ES-I3 (cell line): ENCODE measurements around the gene S100A1.

Experiments
- H3K36me3 ChIP-seq: 2 replicates; pipeline ENCODE4 v1.6.1; 2013; ENCODE audit warnings: mild to moderate bottlenecking, low read length, control low read depth, moderate library complexity; ENCODE audit not compliant: insufficient read depth
- H3K4me1 ChIP-seq: 2 replicates; pipeline ENCODE4 v1.6.1; 2013; ENCODE audit warnings: mild to moderate bottlenecking, control low read depth, low read length; ENCODE audit not compliant: insufficient read depth
- H3K9ac ChIP-seq: 2 replicates; pipeline ENCODE4 v1.6.1; 2013; ENCODE audit warnings: low read depth, mild to moderate bottlenecking, low read length, moderate library complexity
- H3K9me3 ChIP-seq: 2 replicates; pipeline ENCODE4 v1.6.1; 2013; ENCODE audit warnings: mild to moderate bottlenecking, low read length, moderate library complexity; ENCODE audit not compliant: control insufficient read depth, insufficient read depth

The S100A1 gene

DNA sequence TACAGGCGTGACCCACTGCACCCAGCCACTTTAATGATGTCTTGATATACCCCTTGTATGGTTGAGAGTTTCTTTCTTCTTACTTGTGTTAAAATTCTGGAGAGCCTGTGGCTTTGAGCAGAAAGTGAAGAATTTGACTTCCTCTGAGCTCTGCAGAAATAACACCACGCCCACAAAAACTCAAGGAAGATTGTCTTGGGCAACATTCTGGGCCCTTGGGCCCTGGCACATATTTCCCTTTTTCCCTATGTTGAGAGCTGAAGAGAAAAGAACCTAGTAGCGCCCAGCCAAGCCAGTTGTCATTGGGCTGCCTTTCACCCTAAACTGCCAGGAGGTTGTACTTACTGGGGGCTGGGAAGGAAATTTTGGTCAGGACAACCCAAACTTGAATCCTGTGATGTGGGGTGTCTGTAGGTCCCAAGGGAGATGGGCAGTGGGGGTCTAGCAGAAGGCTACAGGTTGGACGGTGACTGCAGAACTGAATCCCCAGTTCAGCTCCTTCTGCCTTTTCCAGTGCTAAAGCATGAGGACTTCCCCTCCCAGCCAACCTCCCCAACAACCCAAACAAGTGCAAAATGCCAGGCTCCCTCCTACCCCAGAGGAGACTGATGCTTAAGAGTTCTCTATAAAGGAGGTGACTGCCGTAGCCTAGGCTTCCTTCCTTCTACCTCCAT, 18.6 kb downstream of the S100A1 start:
- Histone ChIP-seq H3K9me3 (no peaks in the 10 kb centered on the region), H3K36me3 (peaks cover 28% of the 10 kb centered on the region), H3K9ac (no peak overlapping the region), H3K4me1 (no peaks in the 10 kb centered on the region)

DNA sequence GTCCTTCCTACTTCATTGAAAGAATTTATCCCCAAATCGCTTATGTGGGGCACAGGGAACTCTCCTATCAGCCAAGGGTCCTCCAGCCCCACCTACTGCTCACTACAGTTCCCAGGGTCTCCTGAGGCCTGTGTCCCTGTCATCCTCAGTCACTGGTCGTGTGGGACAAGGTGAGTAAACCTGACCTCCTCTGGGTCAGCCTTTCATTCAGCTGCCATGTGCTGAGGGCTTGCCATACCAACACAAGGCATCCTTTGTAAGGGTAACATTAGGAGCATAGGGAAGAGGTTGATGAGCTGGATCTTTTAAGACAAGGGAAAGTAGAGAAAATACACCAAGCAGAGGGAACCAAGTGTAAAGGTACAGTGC, 19.1 kb downstream of the S100A1 start:
- H3K36me3 ChIP-seq = peaks cover 22% of the 10 kb centered on the region
- H3K4me1 ChIP-seq = no peaks in the 10 kb centered on the region
- no peak overlapping the region for H3K9ac ChIP-seq
- no peaks in the 10 kb centered on the region for H3K9me3 ChIP-seq

DNA sequence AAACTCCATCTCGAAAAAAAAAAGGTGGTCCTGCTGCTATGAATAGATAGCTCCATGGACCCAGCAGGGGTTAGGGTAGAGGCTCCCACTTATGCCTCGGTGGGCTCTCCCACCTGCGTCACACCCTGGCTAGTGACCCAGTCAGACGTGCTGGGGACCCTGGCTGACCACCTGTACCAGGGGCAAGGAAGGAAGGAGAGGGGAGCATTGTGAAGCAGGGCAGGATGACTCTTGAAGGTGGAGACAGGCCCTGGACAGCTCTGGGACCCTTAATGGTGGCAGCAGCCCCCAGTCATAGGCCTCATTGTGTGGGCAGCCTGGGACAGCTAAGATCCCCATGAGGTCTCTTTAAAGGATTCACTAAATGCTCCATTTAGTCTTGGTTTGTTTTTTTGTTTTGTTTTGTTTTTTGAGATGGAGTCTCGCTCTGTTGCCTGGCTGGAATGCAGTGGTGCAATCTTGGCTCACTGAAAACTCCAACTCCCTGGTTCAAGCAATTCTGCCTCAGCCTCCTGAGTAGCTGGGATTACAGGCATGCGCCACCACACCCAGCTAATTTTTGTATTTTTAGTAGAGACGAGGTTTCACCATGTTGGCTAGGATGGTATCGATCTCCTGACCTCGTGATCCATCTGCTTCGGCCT, 19.9 kb downstream of the S100A1 start:
- Histone ChIP-seq H3K9ac (no peak overlapping the region), H3K36me3 (peaks cover 16% of the 10 kb centered on the region), H3K9me3 (no peaks in the 10 kb centered on the region), H3K4me1 (no peaks in the 10 kb centered on the region)

DNA sequence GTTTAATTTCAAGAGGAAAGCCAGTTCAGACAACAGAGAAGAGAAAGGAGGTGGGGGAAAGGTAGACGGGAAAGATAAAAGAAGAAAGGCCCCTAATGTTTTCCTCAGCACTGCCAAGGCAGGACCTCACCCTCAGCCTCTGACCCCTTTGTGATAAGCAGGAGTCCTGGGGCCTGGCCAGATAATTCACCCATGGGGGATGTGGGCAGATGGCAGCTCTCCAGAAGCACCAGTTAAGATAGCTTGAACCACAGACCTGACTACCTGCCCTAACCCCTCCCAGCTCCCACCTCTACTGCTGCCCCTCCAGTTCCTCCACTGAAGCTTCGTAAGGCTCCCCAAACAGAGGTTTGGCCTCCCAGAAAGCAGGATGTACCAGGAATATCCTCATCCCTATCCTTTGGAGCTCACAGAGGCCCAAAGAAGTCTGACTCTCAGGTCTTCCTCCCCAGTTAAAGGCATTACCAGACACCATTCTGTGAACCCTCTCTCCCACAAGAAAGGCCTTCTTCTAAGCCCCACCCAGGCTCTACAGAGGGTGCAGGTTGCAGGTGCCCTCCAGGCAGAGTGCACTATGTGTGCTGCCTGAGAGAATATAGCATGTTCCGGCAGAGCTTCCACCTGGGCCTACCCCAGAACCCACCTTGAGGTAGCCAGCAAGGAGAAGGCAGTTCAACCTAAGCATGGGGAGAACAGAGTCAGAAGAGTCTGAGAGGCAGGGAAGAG, 21.1 kb downstream of the S100A1 start:
- no peaks in the 10 kb centered on the region for H3K4me1 ChIP-seq
- 0 out of 2 replicates have a peak, but pooled peaks cover 7% of the 10 kb centered on the region for H3K36me3 ChIP-seq
- no peak overlapping the region for H3K9ac ChIP-seq
- H3K9me3 ChIP-seq = no peaks in the 10 kb centered on the region

DNA sequence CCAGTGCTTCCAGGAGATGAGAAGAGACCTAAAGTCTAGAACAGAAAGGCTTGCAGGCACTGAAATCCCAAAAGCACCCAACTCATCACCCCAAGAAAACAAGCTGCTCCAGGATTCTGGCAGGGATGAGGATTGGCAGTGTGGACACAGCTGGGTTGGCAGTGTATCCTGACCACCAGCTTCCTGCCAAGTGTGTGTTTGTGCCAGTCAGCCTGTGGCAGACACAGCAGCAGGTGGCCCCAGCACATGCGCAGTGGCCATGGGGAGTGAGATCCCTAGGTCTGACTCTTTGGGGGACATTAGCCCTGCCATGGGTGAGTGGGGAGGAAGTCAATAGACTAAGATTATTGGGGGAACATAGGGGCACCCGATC, 21.6 kb downstream of the S100A1 start:
- Histone ChIP-seq H3K9me3 (no peaks in the 10 kb centered on the region), H3K4me1 (no peaks in the 10 kb centered on the region), H3K9ac (no peak overlapping the region), H3K36me3 (0 out of 2 replicates have a peak, but pooled peaks cover 7% of the 10 kb centered on the region)

DNA sequence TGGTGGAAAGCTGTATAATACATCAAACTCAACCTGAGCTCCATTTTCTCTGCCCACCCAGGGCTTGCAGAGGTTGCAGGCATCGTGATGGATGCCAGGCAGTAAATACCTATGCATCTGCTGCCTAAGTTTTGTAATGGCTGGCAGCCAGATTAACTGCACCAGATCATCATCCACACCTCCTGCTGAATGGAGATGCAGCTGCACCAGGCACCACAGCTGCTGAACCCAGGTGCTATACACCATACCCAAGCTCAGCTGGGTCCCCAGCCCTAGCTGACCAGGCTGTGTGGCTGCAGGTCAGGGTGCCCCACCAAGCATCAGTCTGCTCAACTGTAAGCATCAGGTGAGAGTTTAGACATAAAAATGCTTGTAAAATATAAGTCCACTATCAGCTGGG, 23.5 kb downstream of the S100A1 start:
- Histone ChIP-seq H3K4me1 (no peaks in the 10 kb centered on the region), H3K9me3 (no peaks in the 10 kb centered on the region), H3K9ac (no peak overlapping the region), H3K36me3 (no peaks in the 10 kb centered on the region)

DNA sequence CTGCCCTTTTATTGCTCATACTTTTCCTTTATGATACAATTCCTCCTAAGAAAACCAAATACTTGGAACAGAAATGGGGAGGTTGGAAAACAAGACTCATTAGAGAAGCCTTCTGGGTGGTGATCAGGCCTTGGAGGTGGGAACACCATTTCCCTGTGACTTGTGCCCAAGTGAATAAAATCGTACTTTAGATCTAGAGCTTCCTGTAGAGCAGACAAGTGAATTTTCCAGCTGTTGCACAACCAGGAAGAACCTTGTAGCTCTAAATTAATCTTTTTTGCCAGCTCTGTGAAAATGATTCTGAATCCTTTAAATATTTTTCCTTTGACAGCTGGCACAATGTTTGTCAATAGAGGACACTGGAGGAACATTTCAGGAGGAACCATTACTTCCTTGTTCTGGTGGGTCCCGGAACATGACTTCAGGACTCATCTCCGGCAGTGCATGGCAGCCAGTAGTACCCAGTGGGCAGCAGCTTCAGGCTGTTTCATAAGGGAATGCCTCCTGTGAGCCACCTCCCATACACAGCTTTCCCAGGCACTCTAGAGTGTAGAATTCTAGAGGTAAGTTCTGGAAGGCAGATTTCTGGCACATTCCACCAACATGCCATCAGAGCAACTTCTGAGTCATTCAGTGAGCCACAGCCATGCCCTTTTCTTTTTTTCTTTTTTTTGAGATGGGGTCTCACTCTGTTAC, 24.7 kb downstream of the S100A1 start:
- no peak overlapping the region for H3K9ac ChIP-seq
- H3K9me3 ChIP-seq = no peaks in the 10 kb centered on the region
- no peaks in the 10 kb centered on the region for H3K36me3 ChIP-seq
- no peaks in the 10 kb centered on the region for H3K4me1 ChIP-seq

DNA sequence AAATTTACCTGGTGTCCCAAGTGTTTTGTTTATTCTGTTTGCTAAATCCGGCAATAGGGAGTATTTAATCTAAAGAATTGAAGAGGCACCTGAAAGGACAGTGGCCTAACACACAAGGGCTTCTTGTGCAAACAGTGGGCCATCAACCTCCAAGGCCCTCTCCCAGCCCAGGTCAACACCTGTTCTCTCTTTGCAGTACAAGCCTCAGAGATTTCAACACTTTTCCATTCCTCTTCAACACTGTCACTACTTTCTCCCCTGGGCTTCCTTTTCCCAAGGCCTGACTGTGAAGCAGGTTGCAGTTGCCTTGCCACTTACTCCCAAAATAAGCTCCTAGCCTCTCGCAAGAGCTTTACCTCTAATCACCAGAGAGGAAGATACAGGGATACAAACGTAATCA, 27.1 kb downstream of the S100A1 start:
- no peaks in the 10 kb centered on the region for H3K36me3 ChIP-seq
- no peaks in the 10 kb centered on the region for H3K4me1 ChIP-seq
- H3K9ac ChIP-seq = no peak overlapping the region
- H3K9me3 ChIP-seq = no peaks in the 10 kb centered on the region

DNA sequence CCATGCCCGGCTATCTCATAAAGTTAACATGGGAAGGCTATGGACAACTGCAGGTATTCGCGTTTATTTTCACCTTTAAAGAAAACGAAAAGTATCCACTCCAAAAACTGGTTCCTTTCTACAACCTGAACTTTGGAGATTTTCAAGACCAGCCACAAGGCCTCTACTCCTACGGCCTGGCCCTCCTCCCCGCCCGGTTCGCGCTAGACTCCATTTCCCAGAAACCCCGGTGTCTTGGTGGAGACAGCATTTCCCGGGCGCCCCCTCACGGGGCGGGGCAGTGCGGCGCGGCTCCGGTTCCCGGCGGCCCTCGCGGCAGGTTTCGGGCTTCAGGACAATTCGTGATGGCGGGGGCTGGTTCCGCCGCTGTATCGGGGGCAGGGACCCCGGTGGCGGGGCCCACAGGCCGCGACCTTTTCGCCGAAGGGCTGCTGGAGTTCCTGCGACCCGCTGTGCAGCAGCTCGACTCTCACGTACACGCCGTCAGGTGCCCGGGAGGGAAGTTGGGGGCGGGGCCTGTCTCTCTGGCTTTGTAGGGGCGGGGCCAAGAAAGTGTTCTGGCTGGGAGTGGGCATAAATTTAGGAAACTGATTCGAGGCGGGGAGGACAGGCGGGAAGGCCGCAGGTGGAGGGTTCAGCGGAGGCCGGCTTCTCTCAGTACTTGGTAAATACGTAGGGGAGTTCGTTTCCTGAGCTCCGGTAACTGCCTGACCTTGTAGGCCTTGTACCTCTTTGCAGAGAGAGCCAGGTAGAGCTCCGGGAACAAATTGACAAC, 30.4 kb downstream of the S100A1 start, which contains the start of gene SNAPIN:
SNAPIN (plus strand) TSS at position 304 of the 775 bp plus-strand sequence; CDS start at position 345, 41 bp downstream.
- peak within 1 kb of the TSS; percentile 85 for H3K9ac ChIP-seq
- no peaks in the 10 kb centered on the region for H3K4me1 ChIP-seq
- no peaks in the 10 kb centered on the region for H3K9me3 ChIP-seq
- H3K36me3 ChIP-seq = peaks cover 20% of the 10 kb centered on the region

DNA sequence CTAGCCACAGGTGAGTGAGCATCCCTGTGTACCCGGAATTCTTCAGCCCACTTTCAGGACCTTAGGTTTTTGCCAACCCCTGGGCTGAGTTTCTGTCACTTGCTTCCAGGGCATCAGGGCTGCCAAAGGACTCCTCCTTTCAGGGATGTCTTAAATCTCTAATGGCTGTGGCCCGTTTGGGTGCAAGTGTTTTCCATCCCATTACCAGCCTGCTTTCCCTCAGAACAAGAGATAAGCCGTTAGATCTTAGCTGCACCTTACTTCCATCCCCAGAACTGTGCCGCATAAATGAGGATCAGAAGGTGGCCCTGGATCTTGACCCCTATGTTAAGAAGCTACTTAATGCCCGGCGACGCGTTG, 30.9 kb downstream of the S100A1 start:
- H3K4me1 ChIP-seq = no peaks in the 10 kb centered on the region
- no peaks in the 10 kb centered on the region for H3K9me3 ChIP-seq
- peaks cover 20% of the 10 kb centered on the region for H3K36me3 ChIP-seq
- H3K9ac ChIP-seq = peak overlapping the region; percentile 85

DNA sequence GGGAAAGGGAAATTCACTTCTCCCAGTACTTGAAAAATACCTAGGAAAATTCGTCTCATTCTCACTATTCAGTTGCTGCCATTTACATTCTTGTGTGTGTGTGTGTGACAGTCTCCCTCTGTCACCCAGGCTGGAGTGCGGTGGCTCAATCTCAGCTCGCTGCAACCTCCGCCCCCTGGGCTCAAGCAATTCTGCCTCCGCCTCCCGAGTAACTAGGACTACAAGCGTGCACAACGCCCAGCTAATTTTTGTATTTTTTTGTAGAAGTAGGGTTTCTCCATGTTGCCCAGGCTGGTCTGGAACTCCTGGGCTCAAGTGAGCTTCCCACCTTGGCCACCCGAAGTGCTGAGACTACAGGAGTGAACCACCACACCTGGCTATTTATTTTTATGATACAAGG, 31.4 kb downstream of the S100A1 start:
- H3K9ac ChIP-seq = peak overlapping the region; percentile 85; the same call in 1 of the 2 replicates
- H3K4me1 ChIP-seq = no peaks in the 10 kb centered on the region
- no peaks in the 10 kb centered on the region for H3K9me3 ChIP-seq
- H3K36me3 ChIP-seq = peaks cover 20% of the 10 kb centered on the region

DNA sequence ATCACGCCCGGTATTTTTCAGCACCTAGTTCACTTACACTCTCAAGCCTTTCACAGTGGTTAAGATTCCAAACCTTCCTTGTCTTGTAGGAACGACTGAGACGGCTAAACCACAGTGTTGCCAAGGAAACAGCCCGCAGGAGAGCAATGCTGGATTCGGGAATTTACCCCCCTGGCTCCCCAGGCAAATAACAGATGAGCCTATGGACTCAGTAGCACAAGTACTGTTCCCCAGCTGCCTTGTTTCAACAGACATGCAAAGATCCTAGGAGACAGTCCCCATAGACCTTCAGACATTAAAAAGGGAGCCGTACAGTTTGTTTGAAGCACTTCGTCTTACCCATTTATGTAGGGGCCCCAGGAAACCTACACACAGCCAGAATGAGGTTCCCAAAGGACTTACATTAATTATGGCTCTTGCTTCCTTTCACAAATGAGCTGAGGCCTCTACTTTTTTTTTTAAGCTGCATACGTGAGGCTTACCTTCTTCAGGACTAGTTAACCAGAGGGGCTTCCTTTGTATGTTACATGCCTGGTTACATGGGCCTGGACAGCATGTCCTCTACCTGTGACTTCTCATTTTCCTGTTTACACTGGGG, 33.0 kb downstream of the S100A1 start:
- Histone ChIP-seq H3K4me1 (no peaks in the 10 kb centered on the region), H3K9ac (no peak overlapping the region), H3K36me3 (peaks cover 35% of the 10 kb centered on the region), H3K9me3 (no peaks in the 10 kb centered on the region)

DNA sequence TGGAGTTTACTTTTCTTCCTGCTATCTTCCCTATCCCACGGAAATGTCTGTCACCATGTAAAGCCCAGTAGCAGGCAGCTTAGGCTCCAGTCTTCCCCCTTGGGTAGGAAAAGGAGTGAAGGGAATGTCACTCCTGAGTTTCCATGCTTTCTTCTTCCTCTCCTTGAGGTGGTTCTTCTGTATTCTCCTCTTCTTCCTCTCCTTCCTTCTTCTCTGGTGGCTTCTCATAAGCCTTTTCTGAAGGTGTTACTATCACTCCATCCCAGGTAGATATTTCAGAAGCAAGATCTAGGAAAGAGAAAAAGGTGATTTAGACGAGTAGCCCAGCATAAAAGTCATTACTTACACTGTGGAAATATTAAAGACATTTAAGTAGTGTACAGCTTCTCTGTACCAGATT, 34.0 kb downstream of the S100A1 start:
- Histone ChIP-seq H3K4me1 (no peaks in the 10 kb centered on the region), H3K9ac (no peak overlapping the region), H3K9me3 (no peaks in the 10 kb centered on the region), H3K36me3 (peaks cover 36% of the 10 kb centered on the region)

DNA sequence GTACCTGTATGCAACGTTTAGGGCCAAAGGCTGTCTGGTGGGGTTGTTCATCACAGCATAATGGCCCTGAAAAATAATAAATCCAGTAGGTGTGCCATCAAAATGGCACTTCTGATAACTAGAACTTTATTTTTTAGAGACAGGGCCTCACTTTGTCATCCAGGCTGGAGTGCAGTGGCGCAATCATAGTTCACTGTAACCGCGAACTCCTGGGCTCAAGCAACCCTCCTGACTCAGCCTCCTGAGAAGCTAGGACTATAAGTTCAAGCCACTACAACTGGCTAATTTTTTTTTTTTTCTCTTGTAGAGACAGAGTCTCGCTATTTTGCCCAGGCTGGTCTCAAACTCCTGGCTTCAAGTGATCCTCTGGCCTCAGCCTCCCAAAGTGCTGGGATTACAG, 35.0 kb downstream of the S100A1 start:
- Histone ChIP-seq H3K36me3 (peaks cover 45% of the 10 kb centered on the region), H3K4me1 (no peaks in the 10 kb centered on the region), H3K9me3 (no peaks in the 10 kb centered on the region), H3K9ac (no peak overlapping the region)
